Omental fat pad (tissue), 4 donors: ENCODE results near the gene BTBD16. TPM values are rescaled to one million over a fixed set of nuclear protein-coding genes. Genes with fewer than 3 reads are reported as not detected.

Experiments
- ATAC-seq: fragments of 150-250 bp; one replicate; pipeline ENCODE4 v1.9.1; 2016; ENCODE audit warnings: mild to moderate bottlenecking, moderate library complexity; ENCODE audit not compliant: low FRiP score
- DNase-seq: peaks from one replicate; pipeline ENCODE4 v3.0.0-alpha.2; 2019; ENCODE audit warnings: low spot score
- CTCF ChIP-seq, 3 donors: fragments of 450-650 bp; IDR thresholded peaks; one replicate each; pipeline ENCODE4 v1.5.1; 2016 to 2017; ENCODE audit warnings: antibody characterized with exemption in 3 of 3, mild to moderate bottlenecking in 3 of 3, moderate library complexity in 2 of 3
- total RNA-seq, 4 donors: library from RNA; depleted of rRNA; stranded (reverse); fragments of >200 nt; gene quantifications; one replicate each; pipeline ENCODE4 v1.1.0, GENCODE V29; 2016

Gene BTBD16
- total RNA-seq, 4 donors from 2014 or later, result 0.37 TPM; not detected in 3

GRCh38 chr10:122245897-122246296 is 25.2 kb upstream of the BTBD16 start:
- ATAC-seq (no peak), DNase-seq (no peak)
- TF ChIP-seq CTCF (IDR thresholded peaks at IDR 0.05), result no peak

DNA sequence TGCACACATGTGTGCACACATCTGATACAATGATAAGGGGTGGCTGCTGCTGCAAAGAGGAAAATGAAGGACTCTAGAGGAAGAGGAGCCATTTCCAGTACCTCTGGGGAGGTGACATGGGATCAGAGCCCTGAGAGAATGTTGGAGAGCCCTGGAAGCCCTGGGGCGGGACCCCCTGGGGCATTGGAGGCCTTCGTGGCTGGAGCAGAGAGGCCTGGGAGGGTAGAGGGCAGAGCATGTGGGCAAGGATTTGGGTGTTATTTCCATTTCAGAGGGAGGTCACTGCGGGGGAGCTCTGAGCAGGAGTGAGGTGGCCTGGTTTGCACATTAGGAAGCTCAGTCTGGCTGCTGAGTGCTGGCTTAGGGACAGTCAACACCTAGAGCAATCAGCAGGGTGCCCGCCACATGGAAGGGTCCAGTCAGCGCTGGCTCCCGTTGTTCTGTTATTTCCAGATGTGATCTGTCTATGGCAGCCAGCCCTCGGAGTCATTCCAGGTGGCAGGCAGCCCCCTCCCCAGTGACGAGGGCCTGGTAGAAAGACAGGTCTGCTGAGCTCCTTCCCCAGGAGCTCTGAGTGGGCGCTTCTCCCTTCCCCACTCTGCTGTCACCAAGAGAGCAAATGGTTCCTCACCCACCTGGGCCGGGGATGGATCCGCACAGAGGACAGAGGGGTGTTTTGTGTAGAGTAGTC is 24.1 kb upstream of the BTBD16 start:
- ATAC-seq (no peak), DNase-seq (no peak)
- TF ChIP-seq CTCF (IDR thresholded peaks at IDR 0.05), result no peak

DNA sequence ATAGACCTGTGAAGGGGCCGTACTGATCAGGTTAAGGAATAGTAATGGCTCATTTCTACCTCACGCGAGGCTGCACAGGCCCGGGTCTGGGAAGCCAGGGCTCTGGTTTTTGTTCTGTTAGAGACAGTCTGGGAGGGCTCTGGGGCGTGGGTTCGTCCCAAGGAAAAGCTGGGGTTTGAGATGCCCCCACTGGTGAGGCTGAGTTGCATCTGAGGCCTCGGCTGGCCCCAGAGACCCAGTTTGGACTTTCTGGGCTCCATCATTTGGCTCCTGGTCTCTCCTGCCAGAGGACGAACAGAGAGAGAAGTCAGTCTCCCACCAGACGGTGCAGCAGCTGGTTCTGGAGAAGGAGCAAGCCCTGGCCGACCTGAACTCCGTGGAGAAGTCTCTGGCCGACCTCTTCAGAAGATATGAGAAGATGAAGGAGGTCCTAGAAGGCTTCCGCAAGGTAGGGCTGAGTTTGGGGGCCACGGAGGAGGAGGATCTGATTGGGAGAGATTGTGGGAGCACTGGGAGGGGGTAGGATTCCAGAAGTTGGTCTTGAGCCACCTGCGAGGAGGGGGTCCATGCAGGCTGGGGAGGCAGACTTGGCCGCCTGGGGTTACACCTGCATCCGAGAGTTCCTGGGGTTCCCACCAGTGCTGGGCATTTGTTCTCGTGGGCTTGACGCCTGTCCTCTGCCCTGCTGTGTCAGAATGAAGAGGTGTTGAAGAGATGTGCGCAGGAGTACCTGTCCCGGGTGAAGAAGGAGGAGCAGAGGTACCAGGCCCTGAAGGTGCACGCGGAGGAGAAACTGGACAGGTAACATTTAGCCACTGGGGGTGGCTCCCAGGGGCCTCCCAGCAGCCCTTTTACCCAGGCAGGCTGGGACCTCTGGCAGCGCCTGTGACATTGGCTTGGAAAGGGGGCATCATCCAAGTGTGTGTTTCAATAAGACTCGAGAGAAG is 22.5 kb upstream of the BTBD16 start:
- no peak for TF ChIP-seq CTCF (IDR thresholded peaks at IDR 0.05)
- no peak for ATAC-seq
- DNase-seq, result no peak

- TF ChIP-seq CTCF (IDR thresholded peaks at IDR 0.05), result no peak
- DNase-seq, result no peak
- ATAC-seq, result no peak
Observed at GRCh38 chr10:122249303-122249850, 21.7 kb upstream of the BTBD16 start.

DNA sequence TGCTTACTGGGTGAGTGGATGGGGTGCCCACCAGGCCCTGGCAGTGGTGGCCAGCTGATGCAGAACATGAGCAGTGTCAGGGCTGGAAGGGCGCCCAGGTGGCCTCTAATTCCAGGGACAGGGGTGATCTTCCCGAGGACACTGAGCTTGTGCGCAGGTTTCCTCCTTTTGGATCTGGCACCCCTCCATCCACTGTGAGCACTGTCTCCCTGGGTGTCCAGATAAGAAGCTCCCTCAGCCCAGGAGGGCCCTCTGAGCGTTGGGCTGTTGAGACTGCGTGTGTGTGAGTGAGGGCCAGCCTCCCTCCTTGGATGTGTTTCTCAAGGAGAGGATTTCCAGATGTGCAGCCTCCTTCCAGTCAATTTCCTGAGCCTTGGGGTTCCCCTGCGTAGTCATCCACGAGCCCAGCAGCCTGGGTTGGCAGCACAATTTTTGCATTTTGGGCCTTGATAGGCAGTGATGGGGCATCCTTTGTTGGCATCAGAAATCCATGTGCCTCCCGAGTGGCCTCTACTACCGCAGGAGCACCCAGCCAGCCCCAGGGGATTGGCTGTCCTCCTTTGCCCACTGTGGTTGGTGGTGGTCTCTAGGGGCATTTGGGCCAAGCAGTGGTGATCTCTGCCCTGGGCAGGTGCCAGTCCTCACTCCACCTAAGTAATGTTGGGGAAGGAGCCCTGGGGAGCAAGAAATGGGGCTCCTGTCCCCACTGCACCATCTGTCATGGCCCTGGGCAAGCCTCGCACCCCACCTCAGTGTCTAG is 20.9 kb upstream of the BTBD16 start:
- ATAC-seq, result no peak
- no peak for DNase-seq
- TF ChIP-seq CTCF (IDR thresholded peaks at IDR 0.05), result no peak

DNA sequence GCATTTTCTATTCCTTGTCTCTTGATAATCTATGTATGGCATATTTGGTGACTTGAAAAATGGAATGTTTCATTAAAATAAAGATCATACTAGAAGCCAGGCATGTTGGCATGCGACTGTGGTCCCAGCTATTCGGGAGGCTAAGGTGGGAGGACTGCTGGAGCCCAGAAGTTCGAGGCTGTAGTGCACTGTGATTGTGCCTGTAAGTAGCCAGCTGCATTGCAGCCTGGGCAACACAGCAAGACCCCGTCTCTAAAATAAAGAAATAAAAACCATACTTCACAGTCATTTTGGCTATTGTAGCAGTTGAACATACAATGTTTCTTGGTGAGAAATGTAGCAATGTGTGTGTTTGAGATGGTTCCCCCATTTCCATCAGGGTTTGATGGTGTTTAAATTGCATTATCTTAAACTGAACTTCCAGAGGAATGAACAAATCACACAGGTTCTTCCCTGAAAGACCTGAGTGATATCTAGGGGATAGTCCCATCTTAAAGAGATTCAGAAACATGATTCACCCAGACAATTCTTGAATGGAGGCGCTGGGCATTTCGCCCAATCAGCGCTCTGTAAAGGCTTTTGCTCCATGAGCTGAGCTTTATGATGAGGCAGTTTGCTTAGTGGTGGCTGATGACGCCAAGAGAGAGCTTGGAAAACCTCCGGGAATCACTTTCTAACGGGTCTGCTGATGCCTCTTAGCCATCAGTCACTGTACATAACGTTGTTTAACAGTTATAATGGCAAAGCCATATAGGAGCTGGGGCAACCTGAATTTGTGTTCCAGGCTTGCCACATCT is 19.4 kb upstream of the BTBD16 start:
- no peak for DNase-seq

More for the DNA sequence above, 19.4 kb upstream of the BTBD16 start:
- no peak for TF ChIP-seq CTCF (IDR thresholded peaks at IDR 0.05)
- ATAC-seq, result no peak
